Measurements from ENCODE around the gene GPC3.

- TF ChIP-seq TCF12 (IDR thresholded peaks at IDR 0.05) (no peak), POLR2AphosphoS5 (IDR thresholded peaks at IDR 0.05; ENCODE audit: low read depth, low read length) (no peak), CTCF (IDR thresholded peaks at IDR 0.05) (no peak)
These were observed 135.7 kb downstream of the GPC3 start for GRCh38 chrX:133849676-133850075.

Measured in SK-N-SH (cell line).